Panc1 (cell line): ENCODE results near the gene WNT7A. TPM values are rescaled to one million over a fixed set of nuclear protein-coding genes. Genes with fewer than 3 reads are reported as not detected.

Source experiments
- ATAC-seq: fragments of 200-7000 bp; cut with Tn5 transposase; 2 replicates; pipeline ENCODE4 v1.9.1; 2020; ENCODE audit warnings: mild to moderate bottlenecking, moderate library complexity
- BruUV-seq: library from RNA; stranded (reverse); fragments of 400-500 nt; replicated peaks from 2 replicates; lab custom pipeline; 2021; lab: Mats Ljungman, UMichigan
- CTCF ChIA-PET: fragments of 300-600 bp; sonication (Branson Sonifier 250); formaldehyde crosslinking; loops from one replicate; lab custom pipeline; 2022; ENCODE audit warnings: antibody characterized with exemption; lab: Charles Lee
- POLR2A ChIA-PET: fragments of 300-600 bp; sonication (Branson Sonifier 250); formaldehyde crosslinking; loops from one replicate; lab custom pipeline; 2022; ENCODE audit warnings: antibody characterized with exemption; lab: Charles Lee
- DNase-seq: peaks from one replicate; pipeline ENCODE4 v3.0.0-alpha.2; 2010; ENCODE audit warnings: low read depth, low spot score
- H3K27ac ChIP-seq: 2 replicates; pipeline ENCODE4 v1.5.1; 2011; ENCODE audit warnings: mild to moderate bottlenecking, low read length, inconsistent platforms
- H3K27me3 ChIP-seq: fragments of 200-500 bp; sonication (Bioruptor generic); 2 replicates; pipeline ENCODE4 v1.6.0; 2014; ENCODE audit warnings: low read length, inconsistent platforms; ENCODE audit not compliant: control insufficient read depth, insufficient read depth
- H3K36me3 ChIP-seq: fragments of 200-500 bp; sonication (Bioruptor generic); 2 replicates; pipeline ENCODE4 v1.5.1; 2014; ENCODE audit warnings: inconsistent platforms, mild to moderate bottlenecking, low read length, moderate library complexity; ENCODE audit not compliant: control insufficient read depth, insufficient read depth
- H3K4me1 ChIP-seq: 2 replicates; pipeline ENCODE4 v1.5.1; 2011; ENCODE audit warnings: inconsistent platforms, mild to moderate bottlenecking, low read length, moderate library complexity; ENCODE audit not compliant: control insufficient read depth, insufficient read depth
- H3K4me3 ChIP-seq, 2 experiments: 2 replicates each; pipeline ENCODE4 v1.5.1; 2011 to 2012; ENCODE audit warnings: low read depth in 2 of 2, low read length in 2 of 2, mild to moderate bottlenecking in 2 of 2, inconsistent platforms in 1 of 2, moderate library complexity in 1 of 2
- H3K9me3 ChIP-seq: fragments of 200-500 bp; sonication (Bioruptor generic); 2 replicates; pipeline ENCODE4 v1.5.1; 2014; ENCODE audit warnings: low read depth, mild to moderate bottlenecking, inconsistent platforms, low read length, moderate library complexity; ENCODE audit not compliant: control insufficient read depth, insufficient read depth
- CTCF ChIP-seq: fragments of 450-650 bp; IDR thresholded peaks from 2 replicates; pipeline ENCODE4 v1.5.1; 2017; ENCODE audit warnings: mild to moderate bottlenecking
- POLR2AphosphoS5 ChIP-seq: IDR thresholded peaks from 2 replicates; pipeline ENCODE4 v1.6.1; 2012; ENCODE audit warnings: mild to moderate bottlenecking, low read depth, low read length, moderate library complexity
- SIN3A ChIP-seq: IDR thresholded peaks from 2 replicates; pipeline ENCODE4 v1.6.1; 2012; ENCODE audit warnings: low read depth, mild to moderate bottlenecking, low read length, moderate library complexity, borderline replicate concordance; ENCODE audit not compliant: insufficient read depth
- TCF7L2 ChIP-seq: IDR thresholded peaks from 2 replicates; pipeline ENCODE4 v1.6.1; 2011; ENCODE audit warnings: mild to moderate bottlenecking, low read depth, low read length, inconsistent platforms
- in situ Hi-C: cut with HindIII; loops from 2 replicates; pipeline ENCODE4 v1.10.0; 2016; ENCODE audit warnings: low sequenced_read_pairs, low pct_unique_long_range_greater_than_20kb
- intact Hi-C: fragments of 100-400 bp; cut with micrococcal nuclease; formaldehyde crosslinking; loops from one replicate; pipeline ENCODE4 v1.10.0; 2022; ENCODE audit not compliant: unreplicated experiment
- total RNA-seq: library from RNA; stranded (reverse); gene quantifications from one replicate; pipeline ENCODE4 v1.2.1, GENCODE V29; 2021; ENCODE audit not compliant: unreplicated experiment
- TF ChIP-seq, protein P1 (sequence below), 2 experiments: IDR thresholded peaks; 2 replicates each; pipeline ENCODE4 v1.6.1; 2011 to 2012; ENCODE audit warnings: low read depth in 2 of 2, control low read depth in 1 of 2, low read length in 1 of 2, mild to moderate bottlenecking in 1 of 2, moderate library complexity in 1 of 2; ENCODE audit not compliant: insufficient read depth in 1 of 2

WNT7A gene
- total RNA-seq, 1 experiment from 2014 or later, result not detected

- Histone ChIP-seq H3K4me3 (no peak overlapping the region), H3K27ac (no peak overlapping the region), H3K27me3 (no peaks in the 10 kb centered on the region), H3K36me3 (no peaks in the 10 kb centered on the region), H3K9me3 (0 out of 2 replicates have a peak, but pooled peaks cover under 1% of the 10 kb centered on the region), H3K4me1 (no peaks in the 10 kb centered on the region)
- CTCF ChIA-PET, result no interaction called here
- intact Hi-C loops, result no loop called here
- DNase-seq (no peak), ATAC-seq (no peak)
- POLR2A ChIA-PET, result no interaction called here
- TF ChIP-seq SIN3A (no peak), TCF7L2 (no peak), POLR2AphosphoS5 (no peak), CTCF (no peak)
- TF ChIP-seq, protein P1, sequence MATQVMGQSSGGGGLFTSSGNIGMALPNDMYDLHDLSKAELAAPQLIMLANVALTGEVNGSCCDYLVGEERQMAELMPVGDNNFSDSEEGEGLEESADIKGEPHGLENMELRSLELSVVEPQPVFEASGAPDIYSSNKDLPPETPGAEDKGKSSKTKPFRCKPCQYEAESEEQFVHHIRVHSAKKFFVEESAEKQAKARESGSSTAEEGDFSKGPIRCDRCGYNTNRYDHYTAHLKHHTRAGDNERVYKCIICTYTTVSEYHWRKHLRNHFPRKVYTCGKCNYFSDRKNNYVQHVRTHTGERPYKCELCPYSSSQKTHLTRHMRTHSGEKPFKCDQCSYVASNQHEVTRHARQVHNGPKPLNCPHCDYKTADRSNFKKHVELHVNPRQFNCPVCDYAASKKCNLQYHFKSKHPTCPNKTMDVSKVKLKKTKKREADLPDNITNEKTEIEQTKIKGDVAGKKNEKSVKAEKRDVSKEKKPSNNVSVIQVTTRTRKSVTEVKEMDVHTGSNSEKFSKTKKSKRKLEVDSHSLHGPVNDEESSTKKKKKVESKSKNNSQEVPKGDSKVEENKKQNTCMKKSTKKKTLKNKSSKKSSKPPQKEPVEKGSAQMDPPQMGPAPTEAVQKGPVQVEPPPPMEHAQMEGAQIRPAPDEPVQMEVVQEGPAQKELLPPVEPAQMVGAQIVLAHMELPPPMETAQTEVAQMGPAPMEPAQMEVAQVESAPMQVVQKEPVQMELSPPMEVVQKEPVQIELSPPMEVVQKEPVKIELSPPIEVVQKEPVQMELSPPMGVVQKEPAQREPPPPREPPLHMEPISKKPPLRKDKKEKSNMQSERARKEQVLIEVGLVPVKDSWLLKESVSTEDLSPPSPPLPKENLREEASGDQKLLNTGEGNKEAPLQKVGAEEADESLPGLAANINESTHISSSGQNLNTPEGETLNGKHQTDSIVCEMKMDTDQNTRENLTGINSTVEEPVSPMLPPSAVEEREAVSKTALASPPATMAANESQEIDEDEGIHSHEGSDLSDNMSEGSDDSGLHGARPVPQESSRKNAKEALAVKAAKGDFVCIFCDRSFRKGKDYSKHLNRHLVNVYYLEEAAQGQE (IDR thresholded peaks at IDR 0.05; ENCODE audit: insufficient read depth in 1 of 2, low read depth in 2 of 2, low read length in 1 of 2), result no peak
- in situ Hi-C loops, result no loop called here
- BruUV-seq, result no TSS peak
Observed at GRCh38 chr3:13916375-13916774, 36.5 kb upstream of the WNT7A start.

GRCh38 chr3:13902648-13903238 lies 22.9 kb upstream of the WNT7A start:
- intact Hi-C loops (no loop called here), in situ Hi-C loops (no loop called here)
- Histone ChIP-seq H3K9me3 (peaks cover 20% of the 10 kb centered on the region; the same call in 1 of the 2 replicates), H3K27me3 (no peaks in the 10 kb centered on the region), H3K4me1 (no peaks in the 10 kb centered on the region), H3K4me3 (no peak overlapping the region), H3K27ac (no peak overlapping the region), H3K36me3 (no peaks in the 10 kb centered on the region)
- POLR2A ChIA-PET, result no interaction called here
- TF ChIP-seq, protein P1 (IDR thresholded peaks at IDR 0.05; ENCODE audit: insufficient read depth in 1 of 2, low read depth in 2 of 2, low read length in 1 of 2), result no peak
- TF ChIP-seq TCF7L2 (no peak), SIN3A (no peak), CTCF (no peak), POLR2AphosphoS5 (no peak)
- CTCF ChIA-PET, result no interaction called here
- BruUV-seq, result no TSS peak
- ATAC-seq (no peak), DNase-seq (no peak)
